HG03558 (cell line): ENCODE measurements around the gene DDX42.
"Not testable (repeated sequence)": the region's sequence is repeated elsewhere in the genome, so short reads cannot be mapped to it uniquely, and the experiment has no call there.

Experiments used
- ATAC-seq: cut with Tn5 transposase; IDR thresholded peaks from one replicate; pipeline ENCODE4 v1.9.1; 2021; ENCODE audit warnings: moderate number of reproducible peaks; ENCODE audit not compliant: unreplicated experiment; ENCODE audit errors: extremely low read depth

The DDX42 gene

DNA sequence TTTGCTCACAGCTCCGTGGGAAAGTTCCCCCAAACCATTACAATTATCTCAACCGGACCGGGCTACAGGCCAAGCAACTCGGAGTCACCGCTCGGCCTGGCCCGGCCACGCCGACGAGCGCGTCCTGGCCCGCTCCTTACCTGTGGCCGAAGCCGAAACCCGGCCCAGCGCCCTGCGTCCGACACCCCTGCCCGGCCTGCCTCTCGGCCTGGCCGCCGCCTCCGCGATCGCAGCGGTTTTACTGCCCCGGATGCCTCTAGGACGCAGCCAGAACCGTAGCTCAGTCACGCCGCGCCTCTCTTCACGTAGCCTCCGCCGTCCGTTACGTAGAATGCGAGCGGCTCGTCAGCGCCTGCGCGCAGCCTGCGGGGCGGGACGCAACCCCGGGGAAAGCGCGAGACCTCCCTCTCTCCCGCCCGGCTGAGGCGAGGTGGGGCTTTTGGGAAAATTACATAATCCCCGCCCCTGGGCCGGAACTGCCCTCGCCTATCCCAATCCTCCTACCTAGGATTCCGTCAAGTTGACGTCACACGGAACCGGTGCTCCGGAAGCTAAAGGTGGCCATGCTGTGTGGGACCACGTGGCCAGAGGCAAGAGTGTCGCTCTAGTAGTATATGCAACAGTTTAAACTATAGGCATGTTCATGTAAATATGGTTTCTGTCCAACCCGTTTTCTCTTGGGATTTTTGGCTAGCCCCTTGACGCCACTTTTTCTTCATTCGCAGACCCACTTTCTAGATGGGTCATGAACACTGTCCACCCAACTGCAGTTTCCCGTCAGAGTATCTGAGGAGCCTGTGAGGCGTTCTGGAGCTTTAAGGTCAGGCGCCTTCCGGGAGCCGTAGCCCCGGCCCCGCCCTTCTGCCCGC, 464 bp upstream of the DDX42 start, which contains the start of gene CCDC47:
Gene CCDC47, minus strand, starts transcription at position 326 of the 869 bp plus-strand sequence. CDS start 7,422 bp downstream, outside the sequence.
- peak; percentile 72 for ATAC-seq

DNA sequence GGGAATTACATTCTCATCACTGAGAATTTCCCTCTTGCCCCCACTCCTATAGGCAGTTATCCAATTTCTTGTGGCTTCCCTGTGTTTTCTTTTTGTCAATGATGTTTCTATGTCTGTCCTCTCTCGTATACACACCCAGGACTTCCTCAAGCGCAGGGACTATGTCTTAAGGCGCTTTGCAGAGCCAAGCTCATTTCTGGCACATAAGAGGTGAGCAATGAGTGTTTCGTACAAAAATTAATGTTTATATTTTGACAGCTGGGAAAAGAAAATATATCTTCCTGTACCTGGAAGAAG, 947 bp downstream of the DDX42 start:
- no peak for ATAC-seq

DNA sequence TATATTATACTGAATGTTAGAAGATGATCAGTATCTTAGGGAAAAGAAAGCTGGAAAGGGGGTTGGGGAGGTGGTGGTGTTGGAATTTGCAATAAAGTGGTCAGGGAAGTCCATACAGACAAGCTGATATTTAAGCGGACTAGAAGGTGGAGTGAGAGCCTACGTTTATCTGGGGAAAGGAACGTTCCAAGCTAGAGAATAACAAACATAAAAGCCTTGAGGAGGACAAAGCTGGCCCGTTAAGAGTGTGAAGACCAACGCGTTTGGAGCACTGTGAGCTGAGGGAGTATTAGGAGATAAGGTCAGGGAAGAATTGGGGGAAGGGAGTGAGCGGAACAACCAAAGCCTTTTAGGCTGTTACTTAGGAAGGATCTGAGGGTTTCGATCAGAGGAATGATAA, 1.4 kb downstream of the DDX42 start:
- no peak for ATAC-seq

DNA sequence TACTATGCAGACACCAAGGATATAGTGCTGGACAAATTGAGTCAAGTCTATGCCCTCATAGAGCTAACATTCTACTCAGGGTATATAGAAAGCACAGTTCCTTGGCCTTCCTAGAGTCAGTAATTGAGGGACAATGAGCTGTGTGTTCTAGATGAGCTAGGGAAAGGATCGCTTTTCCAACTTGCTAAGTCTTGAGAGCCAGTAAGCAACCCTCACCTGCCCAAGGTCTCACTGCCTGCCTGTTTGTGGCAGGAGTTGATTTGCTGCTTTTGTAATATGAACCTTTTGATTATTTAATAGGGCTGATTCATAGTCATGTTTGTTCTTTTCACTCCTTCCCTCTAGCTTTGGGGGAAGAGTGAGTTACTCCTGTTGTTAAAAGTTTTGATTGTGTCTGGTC, 6.5 kb downstream of the DDX42 start:
- no peak for ATAC-seq

DNA sequence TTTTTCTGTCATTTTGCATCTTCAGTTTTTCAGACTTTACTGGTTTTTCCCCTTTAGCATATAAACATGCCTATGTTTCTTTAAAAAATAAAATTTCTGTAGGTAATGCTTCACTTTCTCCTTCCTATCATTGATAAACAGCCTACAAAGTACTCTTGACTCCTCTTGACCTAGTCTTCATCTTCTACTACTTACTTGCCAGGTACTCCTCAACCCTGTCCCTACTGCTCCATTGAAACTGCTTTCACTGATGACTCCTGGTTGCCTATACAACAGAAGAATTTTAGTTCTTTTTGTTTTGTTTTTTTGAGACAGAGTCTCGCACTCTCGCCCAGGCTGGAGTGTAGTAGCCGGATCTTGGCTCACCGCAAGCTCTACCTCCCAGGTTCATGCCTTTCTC, 7.0 kb downstream of the DDX42 start:
- no peak for ATAC-seq

DNA sequence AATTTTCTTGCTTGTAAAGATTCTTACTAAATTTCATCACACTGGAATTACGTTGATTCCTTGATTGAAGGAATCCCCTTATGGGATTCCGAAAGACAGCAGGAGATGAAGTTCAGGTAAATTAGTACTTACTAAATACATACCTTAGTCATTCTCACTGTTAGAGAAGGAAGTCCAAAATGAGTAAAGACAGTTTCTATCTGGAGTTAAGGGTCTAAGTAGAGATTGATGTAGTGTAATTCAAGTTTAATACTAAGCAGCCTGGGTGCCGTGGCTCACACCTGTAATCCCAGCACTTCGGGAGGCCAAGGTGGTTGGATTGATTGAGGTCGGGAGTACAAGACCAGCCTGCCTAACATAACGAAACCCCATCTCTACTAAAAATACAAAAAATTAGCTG, 9.6 kb downstream of the DDX42 start:
- no peak for ATAC-seq

DNA sequence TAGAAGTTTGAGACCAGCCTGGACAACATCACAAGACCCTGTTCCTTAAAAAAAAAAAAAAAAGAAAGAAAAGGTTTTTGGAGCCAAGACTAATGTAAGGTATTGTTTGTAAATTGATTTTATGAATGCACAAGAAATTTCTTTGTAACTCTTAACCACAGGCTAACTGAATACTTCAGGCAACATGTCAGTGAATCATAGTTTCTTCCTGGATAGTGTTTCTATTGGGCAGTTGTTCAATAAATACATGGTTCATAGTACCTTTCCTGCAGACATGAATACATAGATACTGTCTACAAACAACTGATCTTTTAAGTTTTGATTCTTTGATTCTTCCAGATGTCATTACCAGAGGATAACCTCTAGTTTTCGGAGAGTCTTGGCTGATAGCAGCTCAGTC, 11.6 kb downstream of the DDX42 start:
- no peak for ATAC-seq

DNA sequence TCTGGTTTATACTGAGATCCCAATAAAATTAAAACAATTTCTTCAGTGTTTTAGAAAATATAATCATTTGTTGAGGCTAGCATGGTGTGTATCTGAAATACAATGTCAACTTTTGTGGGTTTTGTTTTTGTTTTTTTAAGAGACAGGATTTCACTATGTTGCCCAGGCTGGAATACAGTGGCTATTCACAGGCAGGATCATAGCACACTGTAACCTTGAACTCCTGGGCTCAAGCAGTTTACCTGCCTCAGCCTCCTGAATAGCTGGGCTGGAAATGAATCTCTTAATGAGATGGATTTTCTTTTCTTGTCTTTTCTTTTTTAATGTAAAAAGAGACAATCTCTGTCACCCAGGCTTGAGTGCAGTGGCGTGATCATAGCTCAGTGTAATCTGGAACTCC, 12.1 kb downstream of the DDX42 start:
- no peak for ATAC-seq

DNA sequence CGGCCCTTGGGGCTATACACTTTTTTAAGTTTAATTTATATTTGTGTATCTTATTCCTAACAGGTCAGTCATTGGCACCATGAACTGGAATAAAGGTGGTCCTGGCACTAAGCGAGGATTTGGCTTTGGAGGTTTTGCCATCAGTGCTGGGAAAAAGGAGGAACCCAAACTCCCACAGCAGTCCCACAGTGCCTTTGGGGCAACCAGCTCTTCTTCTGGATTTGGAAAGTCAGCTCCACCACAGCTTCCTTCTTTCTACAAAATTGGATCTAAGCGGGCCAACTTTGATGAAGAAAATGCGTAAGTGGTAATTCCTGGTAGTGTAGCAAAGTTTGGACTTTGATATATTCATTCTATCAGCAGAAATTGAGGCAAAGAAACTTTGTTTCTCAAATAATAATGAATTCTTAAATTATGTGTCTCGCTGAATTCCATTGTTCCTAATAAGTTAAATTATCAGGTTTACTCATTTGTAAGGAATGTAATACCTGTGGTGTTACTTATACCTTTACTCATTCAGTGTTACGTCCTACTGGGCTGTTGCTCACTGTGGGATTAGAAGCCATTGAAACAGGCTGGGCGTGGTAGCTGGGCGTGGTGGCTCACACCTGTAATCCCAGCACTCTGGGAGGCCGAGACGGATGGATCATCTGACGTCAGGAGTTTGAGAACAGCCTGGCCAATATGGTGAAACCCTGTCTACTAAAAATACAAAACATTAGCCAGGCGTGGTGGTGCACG, 13.2 kb downstream of the DDX42 start:
- ATAC-seq, result no peak

DNA sequence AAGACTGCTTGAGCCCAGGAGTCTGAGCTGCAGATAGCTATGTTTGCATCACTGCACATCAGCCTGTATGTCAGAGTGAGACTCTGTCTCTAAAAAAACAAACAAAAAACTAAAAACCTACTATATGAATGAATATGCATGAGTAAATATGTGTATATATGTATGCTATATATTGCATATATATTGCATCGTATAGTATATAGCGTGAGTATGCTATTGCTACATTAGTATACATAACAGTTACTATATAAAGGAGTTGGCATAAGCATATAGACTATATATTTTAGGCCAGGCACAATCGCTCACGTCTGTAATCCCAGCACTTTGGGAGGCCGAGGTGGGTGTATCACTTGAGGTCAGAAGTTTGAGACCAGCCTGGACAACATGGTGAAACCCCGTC, 16.1 kb downstream of the DDX42 start:
- no peak for ATAC-seq

DNA sequence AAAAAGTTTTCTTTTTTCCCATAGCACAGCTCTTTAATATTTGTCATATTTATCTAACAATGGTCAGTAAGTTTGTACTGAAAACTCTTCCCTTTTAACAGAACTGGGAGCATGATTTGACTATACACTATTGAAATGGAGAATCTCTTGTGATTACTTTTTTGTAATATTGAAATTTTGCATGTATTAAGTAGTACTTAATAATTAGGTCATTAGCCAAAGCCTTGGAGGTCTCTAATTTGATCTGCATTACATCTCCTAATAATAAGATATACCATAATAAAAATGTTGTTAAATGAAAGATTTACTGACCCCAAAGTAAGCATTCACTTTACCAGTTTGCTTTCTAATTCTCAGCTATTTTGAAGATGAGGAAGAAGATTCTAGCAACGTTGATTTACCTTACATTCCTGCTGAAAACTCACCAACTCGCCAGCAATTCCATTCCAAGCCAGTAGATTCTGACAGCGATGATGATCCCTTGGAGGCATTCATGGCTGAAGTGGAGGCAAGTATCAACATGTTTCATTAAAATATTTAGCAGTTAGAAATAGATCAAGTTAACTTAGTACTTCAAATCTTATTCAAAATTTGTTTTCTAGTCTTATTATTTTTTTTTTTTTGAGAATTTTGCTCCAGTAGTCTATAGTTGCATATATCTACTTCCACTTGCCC, 18.2 kb downstream of the DDX42 start:
- no peak for ATAC-seq

DNA sequence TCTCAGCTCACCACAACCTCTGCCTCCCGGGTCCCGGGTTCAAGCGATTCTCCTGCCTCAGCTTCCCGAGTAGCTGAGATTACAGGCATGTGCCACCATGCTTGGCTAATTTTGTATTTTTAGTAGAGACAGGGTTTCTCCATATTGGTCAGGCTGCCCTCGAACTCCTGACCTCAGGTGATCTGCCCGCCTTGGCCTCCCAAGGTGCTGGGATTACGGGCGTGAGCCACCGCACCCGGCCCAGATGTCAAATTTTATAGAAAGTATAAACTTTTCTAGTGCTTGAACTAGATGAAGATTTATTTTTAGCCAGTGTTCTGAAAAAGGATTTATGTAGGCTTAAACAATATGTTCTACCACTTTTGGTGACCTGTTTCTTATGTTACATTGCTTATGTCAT, 22.4 kb downstream of the DDX42 start:
- ATAC-seq, result not testable (repeated sequence)

DNA sequence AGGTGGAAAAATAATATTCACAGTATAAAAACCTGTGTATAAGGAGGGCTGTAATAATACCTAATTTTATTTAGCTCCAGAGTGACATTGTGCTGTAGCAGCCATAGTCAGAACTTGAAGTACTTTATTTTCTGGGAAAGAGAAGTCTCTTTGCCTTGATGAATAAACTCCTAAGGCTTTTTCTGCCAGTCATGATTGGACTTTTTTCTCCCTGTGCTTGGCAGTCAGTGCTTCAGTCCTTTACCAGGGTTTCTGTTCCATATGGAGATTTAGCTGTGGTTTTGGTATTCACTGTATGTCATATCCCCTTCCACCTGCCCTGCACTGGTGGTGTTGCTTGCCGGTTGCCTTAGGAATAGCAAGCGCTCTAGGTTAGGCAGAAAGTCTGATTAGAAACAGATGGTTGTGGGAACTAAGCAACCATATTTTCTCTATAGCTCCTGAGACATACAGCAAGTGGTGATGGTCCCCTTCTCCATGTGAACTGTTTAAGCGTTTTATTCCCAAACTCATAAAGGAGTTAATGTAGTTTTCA, 24.7 kb downstream of the DDX42 start:
- no peak for ATAC-seq

DNA sequence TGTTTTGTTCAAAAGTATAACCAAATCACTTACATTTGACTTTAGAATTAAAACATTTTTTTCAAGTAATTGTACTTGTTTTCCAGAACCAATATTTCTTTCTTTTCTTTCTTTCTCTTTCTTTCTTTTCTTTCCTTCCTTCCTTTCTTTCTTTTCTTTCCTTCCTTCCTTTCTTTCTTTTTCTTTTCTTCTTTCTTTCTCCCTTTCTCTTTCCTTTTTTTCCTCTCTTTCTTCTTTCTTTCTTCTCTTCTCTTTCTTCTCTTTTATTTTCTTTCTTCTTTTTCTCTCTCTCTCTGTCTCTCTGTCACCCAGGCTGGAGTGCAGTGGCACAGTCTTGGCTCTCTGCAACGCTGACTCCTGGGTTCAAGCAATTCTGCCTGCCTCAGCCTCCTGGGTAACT, 26.8 kb downstream of the DDX42 start:
- no peak for ATAC-seq

DNA sequence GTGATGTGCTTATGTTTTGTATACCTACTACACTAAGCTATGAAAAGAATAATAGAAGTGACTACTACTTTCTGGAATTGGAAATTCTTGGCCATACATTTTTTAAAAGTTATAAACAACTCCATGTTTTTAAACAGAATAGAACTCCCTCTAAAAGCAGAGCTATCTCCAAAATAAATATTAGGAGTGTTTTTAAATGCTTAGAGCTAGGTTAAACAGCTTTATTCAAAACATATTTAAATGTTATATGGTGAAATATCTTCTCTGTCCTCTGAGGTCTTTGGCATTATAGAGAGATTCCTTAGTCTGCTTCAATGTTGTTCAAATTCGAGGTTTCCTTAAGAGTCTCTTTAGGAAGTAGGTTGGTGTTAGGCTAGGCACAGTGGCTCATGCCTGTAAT, 30.4 kb downstream of the DDX42 start:
- ATAC-seq, result no peak

DNA sequence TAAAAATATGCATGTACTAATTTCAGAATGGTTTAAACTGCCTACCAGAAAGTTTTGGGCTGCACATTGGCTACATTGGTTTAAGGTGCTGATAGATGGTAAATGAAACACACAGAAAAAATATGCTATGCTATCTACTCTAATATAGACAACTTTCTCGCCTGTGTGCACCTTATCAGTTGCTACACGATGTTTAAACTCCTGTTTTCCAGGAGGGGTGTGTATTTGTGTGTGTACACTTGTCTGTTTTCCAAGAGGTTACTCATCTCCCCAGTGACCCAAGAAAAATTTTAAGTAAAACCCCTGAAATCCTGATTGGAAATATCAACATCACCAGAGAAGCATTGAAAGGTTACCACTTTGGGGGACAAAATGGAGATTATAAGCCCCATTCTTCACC, 31.6 kb downstream of the DDX42 start:
- no peak for ATAC-seq

DNA sequence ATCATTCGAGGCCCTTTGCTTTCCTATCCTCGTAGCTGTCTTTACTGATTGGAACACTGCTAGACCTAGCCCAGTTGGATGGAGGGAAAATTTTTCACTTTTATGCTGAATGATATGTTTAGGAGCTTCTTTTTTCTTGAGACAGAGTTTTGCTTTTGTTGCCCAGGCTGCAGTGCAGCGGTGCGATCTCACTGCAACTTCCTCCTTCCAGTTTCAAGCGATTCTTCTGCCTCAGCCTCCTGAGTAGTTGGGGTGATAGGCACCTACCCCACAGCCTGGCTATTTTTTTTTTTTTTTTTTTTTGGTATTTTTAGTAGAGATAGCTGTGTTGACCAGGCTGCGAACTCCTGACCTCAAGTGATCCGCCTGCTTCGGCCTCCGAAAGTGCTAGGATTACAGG, 36.0 kb downstream of the DDX42 start:
- no peak for ATAC-seq

DNA sequence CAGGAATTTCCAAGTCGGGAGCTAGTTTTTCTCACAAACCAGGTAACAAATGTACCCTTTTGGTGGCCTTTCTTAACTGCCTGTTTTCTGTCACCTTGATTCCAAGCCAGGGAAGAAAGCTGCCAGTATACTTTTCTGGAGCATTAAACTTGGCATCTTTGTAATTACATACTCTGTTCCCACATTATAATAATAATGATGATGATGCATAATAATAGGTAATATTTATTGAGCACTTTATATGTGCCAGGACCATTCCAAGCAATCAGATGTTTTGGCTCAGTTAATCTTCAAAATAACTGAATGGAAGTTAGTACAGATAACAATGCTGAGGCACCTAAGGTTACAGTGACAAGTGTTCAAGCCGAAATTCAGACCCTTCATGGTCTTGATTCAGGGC, 42.2 kb downstream of the DDX42 start:
- ATAC-seq, result no peak

DNA sequence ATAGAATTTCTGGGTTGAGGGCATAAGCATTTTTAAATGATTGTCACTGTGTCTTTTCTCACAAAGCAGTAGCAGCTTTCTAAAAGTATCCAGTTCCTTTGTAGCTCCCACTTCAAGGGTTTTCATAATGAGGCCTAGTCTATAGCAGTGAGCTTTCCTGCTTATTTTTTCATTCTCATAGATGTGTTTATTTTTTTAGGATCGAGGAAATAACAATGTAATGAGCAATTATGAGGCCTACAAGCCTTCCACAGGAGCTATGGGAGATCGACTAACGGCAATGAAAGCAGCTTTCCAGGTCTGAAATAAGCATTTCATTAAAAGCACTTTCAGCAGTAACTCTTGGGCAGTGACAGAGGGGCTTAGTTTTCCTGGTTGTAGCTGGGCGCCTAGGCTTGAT, 42.7 kb downstream of the DDX42 start:
- no peak for ATAC-seq

DNA sequence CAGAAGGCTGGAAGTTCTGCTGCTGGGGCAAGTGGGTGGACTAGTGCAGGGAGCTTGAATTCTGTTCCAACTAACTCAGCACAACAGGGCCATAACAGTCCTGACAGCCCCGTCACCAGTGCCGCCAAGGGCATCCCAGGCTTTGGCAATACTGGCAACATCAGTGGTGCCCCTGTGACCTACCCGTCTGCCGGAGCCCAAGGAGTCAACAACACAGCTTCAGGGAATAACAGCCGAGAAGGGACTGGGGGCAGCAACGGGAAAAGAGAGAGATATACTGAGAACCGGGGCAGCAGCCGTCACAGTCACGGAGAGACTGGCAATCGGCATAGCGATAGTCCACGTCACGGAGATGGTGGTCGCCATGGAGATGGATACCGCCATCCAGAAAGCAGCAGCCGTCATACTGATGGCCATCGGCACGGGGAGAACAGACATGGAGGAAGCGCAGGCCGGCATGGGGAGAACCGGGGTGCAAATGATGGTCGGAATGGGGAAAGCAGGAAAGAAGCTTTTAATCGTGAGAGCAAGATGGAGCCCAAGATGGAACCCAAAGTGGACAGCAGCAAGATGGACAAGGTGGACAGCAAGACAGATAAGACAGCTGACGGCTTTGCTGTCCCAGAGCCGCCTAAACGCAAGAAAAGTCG, 43.9 kb downstream of the DDX42 start:
- ATAC-seq, result no peak

DNA sequence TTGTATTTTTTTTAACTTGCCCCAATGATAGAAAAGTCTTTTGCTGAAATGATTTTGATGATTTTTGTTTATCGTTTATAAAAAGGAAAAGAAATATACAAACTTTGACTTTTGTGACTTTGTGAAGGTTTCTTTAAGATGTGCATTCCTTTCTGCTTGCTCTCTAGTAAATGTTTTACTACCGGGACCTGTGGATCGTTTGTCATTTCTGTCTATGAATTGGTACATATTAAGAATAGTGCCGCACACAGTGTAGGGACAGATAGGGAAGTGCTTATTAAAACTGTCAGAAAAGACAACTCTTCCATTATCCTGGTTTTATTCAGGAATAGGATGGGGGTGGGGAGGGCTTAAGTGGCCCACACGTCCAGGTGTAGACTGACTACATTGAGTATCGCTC, 45.2 kb downstream of the DDX42 start:
- no peak for ATAC-seq
